Stimulated activated CD8-positive, alpha-beta memory T cell treated with anti-CD3 and anti-CD28 coated beads, Interleukin-7, amount 100 ng/mL, for 1 hour (primary cell): ENCODE results near the gene FAM8A1.
"Not testable (repeated sequence)": the region's sequence is repeated elsewhere in the genome, so short reads cannot be mapped to it uniquely, and the experiment has no call there.

Experiments
- DNase-seq, 2 donors: peaks; one replicate each; pipeline ENCODE4 v3.0.0-alpha.2; 2020; ENCODE audit warnings: low read depth in 2 of 2

Gene FAM8A1, protein sequence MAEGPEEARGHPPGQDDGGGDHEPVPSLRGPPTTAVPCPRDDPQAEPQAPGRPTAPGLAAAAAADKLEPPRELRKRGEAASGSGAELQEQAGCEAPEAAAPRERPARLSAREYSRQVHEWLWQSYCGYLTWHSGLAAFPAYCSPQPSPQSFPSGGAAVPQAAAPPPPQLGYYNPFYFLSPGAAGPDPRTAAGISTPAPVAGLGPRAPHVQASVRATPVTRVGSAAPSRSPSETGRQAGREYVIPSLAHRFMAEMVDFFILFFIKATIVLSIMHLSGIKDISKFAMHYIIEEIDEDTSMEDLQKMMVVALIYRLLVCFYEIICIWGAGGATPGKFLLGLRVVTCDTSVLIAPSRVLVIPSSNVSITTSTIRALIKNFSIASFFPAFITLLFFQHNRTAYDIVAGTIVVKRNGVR

DNA sequence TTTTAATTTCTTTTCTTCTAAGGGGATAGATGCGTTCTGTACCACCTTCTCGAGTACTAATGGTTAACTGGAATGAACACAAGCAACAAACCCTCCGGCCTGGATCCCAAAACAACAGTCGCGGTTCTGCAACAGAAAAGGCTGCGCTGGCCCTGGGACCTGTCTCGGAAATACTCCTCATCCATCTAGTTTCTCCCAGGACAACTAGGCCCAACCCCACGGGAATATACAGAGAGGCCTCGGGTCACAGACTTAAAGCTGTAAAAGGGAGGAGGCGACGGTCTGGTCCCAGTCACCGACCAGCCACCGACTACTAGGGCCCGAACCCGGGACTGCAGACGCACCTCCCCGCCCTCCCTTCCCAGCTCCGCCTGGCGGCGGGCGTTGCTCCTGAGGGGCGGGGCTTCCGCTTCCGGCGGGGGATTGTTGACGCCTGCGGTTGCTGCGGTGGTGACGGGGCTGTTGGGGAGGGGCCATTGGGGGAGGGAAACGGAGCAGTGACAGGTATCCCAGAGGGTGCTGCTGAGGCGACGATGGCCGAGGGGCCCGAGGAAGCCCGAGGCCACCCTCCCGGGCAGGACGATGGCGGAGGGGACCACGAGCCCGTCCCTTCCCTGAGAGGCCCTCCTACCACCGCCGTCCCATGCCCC is at the start of gene FAM8A1:
Gene FAM8A1, plus strand, starts transcription at position 426 of the 650 bp plus-strand sequence. Its CDS starts 108 bp downstream, at position 534.
- DNase-seq = peak; percentile 94 to 96

DNA sequence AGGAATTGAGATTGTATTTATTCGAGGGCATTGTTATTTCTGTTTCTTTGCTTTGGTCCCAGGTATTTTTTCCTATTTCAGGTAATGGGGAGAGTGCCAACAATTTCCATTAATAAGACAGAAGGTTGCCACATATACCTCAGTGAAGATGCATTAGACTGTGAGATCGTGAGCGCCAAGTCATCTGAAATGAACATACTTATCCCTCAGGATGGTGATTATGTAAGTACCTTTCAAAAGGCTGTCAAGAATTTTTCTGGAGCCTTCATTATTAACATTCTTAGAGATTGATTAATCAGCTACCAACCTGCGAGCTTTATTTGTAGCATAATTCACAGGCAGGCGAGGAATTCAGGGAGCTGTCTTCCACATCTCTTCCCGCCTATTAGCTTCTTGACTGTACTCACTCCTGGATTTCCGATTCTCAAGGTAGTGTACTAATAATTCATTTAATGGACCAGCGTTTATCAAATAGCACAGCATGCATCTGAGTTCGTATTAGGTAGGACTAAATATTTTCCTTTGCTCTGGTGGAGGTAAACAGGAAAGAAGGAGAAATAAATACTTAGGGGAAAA is 48.6 kb upstream of the FAM8A1 start:
- no peak for DNase-seq

DNA sequence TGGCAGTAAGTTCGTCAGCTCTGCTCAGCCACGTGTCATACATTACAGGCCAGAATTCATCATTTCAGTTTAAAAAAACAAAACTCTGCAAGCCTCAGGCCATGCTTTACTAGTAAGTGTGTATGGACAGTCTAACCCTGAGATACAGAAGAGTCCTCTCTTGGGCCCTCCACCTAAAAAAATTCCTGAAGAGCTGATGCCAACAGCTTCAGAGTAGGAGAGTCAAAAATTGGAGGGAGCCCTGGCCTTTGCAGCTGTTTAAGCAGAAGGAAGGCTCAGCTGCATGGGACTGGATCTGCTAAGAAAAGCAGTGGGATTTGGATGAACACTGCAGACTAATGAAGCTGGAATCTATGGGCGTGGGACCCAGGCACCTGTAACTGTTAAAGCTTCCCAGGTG is 47.2 kb upstream of the FAM8A1 start:
- DNase-seq = no peak

DNA sequence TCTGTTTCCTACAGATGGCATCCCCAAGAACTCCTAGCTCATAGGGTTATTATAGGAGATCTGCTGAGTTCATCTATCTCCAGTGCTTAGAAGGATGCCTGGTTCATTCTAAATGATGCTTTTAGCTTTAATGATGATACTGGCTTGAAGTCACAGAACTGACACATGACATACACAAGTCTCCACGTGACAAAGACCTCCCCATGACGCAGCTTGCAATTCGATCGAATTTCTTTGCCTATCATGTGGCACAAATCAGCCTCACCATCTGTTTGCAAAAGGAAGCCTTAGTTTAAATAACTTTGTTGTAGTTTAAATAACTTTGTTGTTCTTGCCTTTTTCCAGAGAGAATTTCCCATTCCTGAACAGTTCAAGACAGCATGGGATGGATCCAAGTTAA is 44.1 kb upstream of the FAM8A1 start:
- DNase-seq = no peak

DNA sequence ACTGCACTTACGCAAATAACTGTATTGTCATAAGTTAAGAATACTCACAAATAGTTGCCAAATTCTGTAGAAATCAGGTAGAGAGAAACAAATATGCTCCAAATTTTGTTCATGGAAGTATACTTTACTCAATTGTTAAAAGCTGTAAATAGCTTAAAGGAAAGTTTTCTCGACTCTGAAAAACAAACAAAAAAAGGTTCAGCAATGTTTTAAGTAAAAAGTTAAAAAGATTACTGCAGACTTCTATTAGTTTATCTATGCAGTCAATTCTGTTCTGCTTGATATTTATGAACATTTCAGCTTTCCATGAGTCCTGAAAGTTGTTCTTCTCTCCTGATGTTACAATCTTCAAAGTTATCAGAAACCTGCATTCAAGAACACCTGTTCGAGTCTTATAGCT is 37.5 kb upstream of the FAM8A1 start:
- no peak for DNase-seq

DNA sequence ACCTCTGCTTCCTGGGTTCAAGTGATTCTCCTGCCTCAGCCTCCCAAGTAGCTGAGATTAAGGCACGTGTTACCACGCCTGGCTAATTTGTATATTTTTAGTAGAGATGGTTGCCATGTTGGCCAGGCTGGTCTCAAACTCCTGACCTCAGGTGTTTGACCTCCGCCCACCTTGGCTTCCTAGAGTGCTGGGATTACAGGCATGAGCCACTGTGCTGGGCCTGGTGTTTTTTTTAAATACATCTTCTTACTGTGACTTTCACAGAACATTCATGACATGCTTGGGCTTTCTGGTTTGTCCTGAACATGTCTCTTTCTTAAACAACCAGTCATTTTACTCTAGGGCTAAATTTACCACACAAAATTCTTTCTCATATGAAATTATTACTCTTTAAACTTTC is 34.7 kb upstream of the FAM8A1 start:
- DNase-seq = no peak

DNA sequence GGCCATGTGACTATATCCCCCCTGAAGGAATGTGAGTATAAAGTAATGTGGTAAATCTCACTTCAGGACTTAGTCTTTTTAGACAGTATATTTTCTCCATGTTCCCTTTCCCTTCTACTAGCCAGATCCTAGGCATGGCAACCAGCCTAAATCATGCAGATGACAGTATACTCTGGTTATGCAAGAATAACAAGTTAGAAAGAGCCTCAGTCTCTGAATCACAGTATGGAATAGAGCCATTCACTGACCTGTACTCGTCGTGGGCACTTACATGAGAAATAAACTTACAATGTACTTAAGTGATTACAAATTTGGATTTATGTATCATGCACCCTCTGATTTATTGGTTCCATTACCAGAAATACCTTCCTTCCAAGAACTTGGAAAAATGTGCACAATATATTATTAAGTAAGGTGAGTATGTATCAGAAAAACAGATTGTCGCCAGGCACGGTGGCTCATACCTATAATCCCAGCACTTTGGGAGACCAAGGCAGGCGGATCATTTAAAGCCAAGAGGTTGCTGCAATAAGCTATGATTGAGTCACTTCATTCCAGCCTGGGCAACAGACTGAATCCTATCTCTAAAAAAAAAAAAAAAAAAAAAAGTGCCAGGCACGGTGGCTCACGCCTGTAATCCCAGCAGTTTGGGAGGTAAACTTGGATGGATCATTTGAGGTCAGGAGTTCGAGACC is 25.1 kb upstream of the FAM8A1 start:
- DNase-seq = no peak

DNA sequence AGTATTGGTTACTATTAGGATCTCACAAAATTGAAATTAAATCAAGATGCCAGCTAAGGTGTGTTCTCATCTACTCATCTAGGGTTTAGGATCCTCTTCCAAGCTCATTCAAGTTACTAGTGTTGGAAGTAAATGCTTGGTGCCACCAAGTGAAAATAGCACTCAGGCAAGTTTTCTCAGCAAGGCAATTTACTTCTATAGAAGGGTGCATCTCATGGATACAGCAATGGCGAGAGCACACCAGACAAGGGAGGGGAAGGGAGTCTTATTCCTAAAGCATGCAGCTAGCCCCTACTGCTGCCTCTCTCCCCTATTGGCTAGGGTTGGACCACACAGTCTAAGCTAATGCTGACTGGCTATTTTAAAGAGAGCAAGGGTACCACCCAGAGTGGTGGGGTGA is 23.0 kb upstream of the FAM8A1 start:
- DNase-seq = no peak

DNA sequence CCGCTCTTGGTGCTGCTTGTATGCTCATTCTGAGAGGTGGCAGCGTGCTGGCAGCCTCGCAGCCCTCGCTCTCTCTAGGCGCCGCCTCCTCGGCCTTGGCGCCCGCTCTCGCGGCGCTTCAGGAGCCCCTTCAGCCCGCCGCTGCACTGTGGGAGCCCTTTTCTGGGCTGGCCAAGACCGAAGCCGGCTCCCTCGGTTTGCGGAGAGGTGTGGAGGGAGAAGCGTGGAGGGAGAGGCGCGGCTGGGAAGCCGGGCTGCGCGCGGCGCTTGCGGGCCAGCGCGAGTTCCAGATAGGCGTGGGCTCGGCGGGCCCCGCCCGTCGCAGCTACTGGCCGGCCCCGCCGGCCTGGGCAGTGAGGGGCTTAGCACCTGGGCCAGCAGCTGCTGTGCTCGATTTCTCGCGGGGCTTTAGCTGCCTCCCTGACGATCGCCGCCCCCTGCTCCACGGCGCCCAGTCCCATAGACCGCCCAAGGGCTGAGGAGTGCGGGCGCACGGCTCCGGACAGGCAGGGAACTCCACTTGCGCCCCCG is 19.5 kb upstream of the FAM8A1 start:
- no peak for DNase-seq

DNA sequence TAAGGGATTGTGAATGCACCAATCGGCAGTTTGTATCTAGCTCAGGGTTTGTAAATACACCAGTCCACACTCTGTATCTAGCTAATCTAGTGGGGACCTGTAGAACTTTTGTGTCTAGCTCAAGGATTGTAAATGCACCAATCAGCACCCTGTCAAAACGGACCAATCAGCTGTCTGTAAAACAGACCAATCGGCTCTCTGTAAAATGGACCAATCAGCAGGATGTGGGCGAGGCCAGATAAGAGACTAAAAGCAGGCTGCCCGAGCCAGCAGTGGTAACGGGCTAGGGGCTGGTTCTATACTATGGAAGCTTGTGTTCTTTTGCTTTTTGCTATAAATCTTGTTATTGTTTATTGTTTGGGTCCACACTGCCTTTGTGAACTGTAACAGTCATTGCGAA is 18.8 kb upstream of the FAM8A1 start:
- DNase-seq = not testable (repeated sequence)

DNA sequence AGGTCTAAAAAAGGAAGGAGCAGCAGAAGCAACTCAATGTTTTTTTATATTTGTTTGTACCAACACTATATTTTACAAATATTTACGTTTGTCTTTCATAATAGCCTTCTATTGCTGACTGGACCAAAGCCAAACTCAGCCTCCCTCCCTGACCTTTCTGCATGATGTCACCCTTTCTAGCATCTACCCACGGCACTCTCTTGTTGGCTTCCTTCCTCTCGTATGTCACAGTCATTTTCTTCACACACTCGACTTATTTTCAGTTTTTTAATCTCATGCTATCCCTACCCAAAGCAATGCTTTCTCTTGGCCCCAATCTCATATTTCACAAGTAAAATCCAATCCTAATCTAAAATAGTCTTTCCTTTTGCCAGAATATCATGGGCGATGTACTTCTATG is 16.3 kb upstream of the FAM8A1 start:
- DNase-seq = no peak

DNA sequence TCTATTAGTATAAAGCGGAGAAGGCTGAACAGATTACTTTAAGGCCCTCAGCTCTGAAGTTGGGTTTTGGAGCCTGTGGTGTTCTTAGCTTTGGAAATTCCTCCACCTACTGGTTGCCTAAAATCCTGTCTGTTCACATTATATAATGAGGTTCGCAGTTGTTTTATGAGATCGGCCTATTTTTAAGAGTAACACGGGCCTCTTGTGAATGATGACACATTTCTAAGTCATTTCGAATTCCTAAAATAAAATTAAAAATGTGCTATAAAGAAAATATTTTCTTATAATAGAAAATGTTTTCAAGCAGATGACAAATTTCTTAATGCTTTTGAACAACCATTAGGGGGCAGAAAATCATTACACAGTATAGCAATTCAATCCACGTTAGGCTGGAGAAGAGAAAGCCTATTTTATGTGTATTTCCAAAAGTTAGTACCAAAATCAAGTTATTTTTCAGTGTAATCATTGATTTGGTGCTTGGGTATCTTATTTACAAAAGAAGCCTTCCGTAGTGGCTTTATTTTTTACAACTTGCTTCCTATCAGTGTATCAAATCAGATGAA is 15.8 kb upstream of the FAM8A1 start:
- no peak for DNase-seq

DNA sequence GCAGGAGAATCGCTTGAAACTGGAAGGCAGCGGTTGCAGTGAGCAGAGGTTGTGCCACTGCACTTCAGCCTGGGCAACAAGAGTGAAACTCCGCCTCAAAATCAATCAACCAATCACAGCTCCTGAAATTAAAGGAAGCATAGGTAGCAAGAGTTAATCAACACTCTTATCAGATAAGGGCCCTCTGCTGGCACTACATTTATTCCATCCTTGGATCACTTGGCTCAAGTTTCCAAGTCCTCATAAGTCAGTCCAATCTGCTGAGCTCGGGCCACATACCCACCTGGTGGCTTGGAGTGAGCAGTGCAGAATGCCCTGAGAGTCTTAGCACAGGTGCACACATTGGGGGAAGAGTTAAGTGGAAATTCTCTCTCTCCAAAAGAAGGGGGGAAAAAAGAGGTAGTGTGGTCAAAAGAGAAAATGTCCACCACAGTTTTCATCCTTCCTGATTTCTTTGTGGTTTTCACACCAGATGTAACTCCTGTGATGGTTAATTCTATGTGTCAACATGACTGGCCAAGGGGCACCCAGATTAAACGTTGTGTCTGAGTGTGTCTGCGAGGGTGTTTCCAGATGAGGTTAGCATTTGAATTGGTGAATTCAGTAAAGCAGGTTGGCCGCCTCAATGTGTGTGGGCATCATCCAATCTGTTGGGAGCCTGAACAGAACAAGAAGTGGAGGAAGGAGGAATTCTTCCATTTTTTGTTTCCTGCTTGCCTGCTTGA is 14.2 kb upstream of the FAM8A1 start:
- DNase-seq = no peak

DNA sequence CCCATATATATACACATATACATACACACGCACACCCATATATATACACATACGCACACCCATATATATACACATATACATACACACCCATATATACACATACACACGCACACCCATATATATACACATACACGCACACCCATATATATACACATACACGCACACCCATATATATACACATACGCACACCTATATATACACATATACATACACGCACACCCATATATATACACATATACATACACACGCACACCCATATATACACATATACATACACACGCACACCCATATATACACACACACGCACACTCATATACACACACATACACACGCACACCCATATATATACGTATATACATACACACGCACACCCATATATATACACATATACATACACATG is 13.5 kb upstream of the FAM8A1 start:
- not testable (repeated sequence) for DNase-seq

DNA sequence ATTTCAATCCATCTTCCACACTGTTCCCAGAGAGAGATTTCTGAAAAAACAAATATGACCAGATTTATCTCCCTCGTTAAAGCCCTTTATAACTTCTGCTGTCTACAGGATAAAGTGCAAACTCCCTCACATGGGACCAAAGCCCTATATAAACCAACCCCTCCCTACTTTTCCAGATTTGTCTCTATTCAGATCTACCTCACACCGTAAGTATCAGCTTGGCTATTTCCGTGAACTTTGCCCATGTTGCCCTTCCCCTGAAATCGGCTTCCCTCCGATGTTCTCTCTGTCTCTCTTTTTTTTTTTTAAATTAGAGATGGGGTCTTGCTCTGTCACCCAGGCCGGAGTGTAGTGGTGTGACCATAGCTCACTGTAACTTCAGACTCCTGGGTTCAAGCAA is 12.1 kb upstream of the FAM8A1 start:
- no peak for DNase-seq

DNA sequence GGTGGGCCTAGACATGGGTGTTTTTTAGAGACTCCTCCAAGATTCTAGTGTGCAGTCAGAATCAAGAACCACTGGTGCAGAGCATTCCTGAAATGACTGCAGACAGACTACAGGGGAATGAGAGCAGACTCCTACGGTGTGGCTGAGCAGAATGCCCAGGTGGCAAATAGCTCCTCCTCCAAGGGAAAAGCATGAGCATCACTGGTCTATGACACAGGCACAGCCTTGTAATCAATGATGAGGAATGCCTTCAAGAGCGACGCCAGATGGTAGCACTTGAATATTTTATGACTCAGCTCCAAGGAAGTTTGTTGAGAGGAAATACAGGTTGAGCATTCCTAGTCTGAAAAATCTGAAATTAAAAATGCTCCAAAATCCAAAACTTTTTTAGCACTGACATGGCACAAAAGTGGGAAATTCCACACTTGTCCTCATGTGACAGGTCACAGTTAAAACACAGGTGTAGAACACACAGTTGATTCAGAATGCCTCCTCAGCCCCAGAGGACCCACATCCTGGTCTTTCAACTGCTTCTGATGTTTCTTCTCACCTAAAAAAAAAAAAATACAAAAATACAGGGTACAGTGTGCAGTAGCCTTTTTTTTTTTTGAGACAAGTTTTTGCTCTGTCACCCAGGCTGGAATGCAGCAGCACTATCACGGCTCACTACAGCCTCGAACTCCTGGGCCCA is 10.6 kb upstream of the FAM8A1 start:
- DNase-seq = no peak

DNA sequence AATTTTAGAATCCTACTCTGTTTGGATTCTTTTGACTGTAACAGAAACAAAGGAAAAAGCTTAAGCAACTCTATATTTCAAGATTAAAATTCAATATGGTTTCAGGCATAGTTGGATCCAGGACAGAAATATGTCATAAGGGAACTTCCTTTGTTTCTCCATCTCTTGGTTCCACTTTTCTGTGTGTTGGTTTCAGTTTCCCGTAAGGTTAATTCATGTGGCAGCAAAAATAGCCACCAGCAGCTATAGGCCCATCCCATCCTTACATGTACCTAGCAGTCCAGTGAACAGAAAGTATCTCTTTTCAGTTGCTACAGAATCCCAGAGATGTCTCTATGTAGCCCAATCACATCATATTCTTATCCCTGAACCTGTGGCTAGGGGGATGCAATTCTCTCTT is 8.8 kb upstream of the FAM8A1 start:
- DNase-seq = no peak

DNA sequence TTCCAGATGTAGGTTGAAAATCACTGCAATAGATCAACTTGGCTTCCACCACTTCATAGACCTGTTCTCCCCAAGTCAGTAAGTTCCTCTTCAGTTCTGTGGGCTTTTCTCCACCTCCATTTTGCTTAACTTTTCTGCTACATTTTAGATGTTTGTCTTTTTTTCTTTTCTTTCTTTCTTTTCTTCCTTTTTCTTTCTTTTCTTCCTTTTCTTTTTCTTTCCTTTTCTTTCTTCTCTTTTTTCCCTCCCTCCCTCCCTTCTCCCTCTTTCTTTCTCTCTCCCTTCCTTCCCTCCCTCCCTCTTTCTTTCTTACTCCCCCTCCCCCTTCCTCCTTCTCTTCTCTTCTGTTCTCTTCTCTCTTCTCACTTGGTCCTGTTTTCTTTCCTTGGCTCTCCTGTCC is 6.9 kb upstream of the FAM8A1 start:
- DNase-seq = no peak

DNA sequence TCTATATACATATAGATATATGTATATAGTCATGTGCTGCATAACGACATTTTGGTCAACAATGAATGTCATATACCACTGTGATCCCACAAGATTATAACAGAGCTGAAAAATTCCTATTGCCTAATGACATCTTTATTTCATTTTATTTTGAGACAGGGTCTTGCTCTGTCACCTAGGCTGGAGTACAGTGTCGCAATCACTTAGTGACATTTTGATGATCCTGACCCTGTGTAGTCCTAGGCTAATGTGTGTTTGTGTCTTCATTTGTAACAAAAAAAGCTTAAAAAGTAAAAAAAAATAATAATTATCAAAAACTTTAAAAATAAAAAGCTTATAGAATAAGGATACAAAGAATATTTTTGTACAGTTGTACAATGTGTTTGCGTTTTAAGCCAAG is 4.0 kb upstream of the FAM8A1 start:
- no peak for DNase-seq

DNA sequence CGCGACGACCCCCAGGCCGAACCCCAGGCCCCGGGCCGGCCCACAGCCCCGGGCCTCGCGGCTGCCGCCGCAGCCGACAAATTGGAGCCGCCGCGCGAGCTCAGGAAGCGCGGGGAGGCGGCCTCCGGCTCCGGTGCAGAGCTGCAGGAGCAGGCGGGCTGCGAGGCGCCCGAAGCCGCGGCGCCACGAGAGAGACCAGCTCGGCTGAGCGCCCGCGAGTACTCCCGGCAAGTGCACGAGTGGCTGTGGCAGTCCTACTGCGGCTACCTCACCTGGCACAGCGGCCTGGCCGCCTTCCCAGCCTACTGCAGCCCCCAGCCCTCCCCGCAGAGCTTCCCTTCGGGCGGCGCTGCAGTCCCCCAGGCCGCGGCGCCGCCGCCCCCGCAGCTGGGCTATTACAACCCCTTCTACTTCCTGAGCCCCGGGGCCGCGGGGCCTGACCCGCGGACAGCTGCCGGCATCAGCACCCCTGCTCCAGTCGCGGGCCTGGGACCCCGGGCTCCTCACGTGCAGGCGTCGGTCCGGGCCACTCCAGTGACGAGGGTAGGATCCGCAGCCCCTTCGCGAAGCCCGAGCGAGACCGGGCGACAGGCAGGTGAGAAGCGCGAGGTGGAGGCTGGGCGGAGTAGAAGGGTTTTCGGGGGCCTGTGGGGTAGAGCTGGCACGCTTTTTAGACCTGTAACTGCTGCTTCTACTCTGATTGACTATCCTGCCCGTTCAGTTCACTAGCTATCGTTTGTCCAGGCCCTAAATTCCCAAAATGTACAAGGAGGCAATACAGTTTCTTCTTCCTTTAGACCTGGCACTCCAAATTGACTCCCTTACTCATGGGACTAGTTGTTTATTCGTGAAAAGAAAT is 654 bp downstream of the FAM8A1 start:
- peak in 1 of 2 donors; percentile 18 for DNase-seq
